NT2/D1 (cell line): Measurements from ENCODE around the gene RASGEF1B.

ENCODE experiments used
- SUZ12 ChIP-seq: IDR thresholded peaks from 2 replicates; pipeline ENCODE4 v1.6.1; 2011; ENCODE audit not compliant: insufficient read length, insufficient read depth; ENCODE audit errors: extremely low read depth
- ZNF274 ChIP-seq: IDR thresholded peaks from 2 replicates; pipeline ENCODE4 v1.6.1; 2011; ENCODE audit warnings: mild to moderate bottlenecking, low read depth, low read length

DNA sequence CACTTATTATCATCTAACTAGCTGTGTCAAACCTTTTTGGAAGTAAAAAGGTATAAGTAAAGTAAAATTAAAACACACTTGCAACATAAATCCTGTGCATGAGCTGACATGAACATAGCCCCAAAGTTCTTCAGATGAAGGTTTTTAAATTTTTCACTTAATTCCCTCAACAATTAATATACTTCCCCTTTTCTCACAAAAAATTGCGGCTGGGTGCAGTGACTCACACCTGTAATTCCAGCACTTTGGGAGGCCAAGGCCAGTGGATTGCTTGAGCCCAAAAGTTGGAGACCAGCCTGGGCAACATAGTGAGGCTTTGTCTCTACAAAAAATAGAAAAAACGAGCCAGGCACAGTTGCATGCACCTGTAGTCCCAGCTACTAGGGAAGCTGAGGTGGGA is 16.8 kb downstream of the RASGEF1B start:
- TF ChIP-seq SUZ12 (no peak), ZNF274 (no peak)
